IPS-15b (cell line): Measurements from ENCODE around the gene PDIA5.

ENCODE experiments used
- H3K27me3 ChIP-seq: one replicate; pipeline ENCODE4 v1.6.1; 2013; ENCODE audit warnings: low read length; ENCODE audit not compliant: control insufficient read depth, insufficient read depth
- H3K36me3 ChIP-seq: one replicate; pipeline ENCODE4 v1.6.1; 2013; ENCODE audit warnings: low read length; ENCODE audit not compliant: control insufficient read depth, insufficient read depth
- H3K4me1 ChIP-seq: one replicate; pipeline ENCODE4 v1.6.1; 2013; ENCODE audit warnings: mild to moderate bottlenecking, low read length; ENCODE audit not compliant: control insufficient read depth, insufficient read depth
- H3K4me3 ChIP-seq: one replicate; pipeline ENCODE4 v1.5.1; 2013; ENCODE audit warnings: low read depth, low read length
- H3K9ac ChIP-seq: one replicate; pipeline ENCODE4 v1.6.1; 2013; ENCODE audit warnings: low read depth, mild to moderate bottlenecking, low read length
- H3K9me3 ChIP-seq: one replicate; pipeline ENCODE4 v1.6.1; 2013; ENCODE audit warnings: mild to moderate bottlenecking, low read length; ENCODE audit not compliant: control insufficient read depth, insufficient read depth

The PDIA5 gene

GRCh38 chr3:123044981-123045763 lies 21.7 kb upstream of the PDIA5 start:
- H3K4me1 ChIP-seq = peaks cover 4% of the 10 kb centered on the region
- peaks cover 2% of the 10 kb centered on the region for H3K27me3 ChIP-seq
- no peaks in the 10 kb centered on the region for H3K36me3 ChIP-seq
- H3K9ac ChIP-seq = no peak overlapping the region
- no peaks in the 10 kb centered on the region for H3K9me3 ChIP-seq
- no peak overlapping the region for H3K4me3 ChIP-seq

GRCh38 chr3:123046262-123047061 lies 20.4 kb upstream of the PDIA5 start:
- H3K36me3 ChIP-seq = no peaks in the 10 kb centered on the region
- peaks cover 4% of the 10 kb centered on the region for H3K4me1 ChIP-seq
- H3K9ac ChIP-seq = no peak overlapping the region
- H3K4me3 ChIP-seq = no peak overlapping the region
- no peaks in the 10 kb centered on the region for H3K9me3 ChIP-seq
- peaks cover 2% of the 10 kb centered on the region for H3K27me3 ChIP-seq

GRCh38 chr3:123047062-123047319 lies 19.8 kb upstream of the PDIA5 start:
- Histone ChIP-seq H3K36me3 (no peaks in the 10 kb centered on the region), H3K4me3 (no peak overlapping the region), H3K9me3 (no peaks in the 10 kb centered on the region), H3K9ac (no peak overlapping the region), H3K4me1 (peaks cover 4% of the 10 kb centered on the region), H3K27me3 (peaks cover 2% of the 10 kb centered on the region)

GRCh38 chr3:123048480-123049237 lies 18.2 kb upstream of the PDIA5 start:
- H3K4me1 ChIP-seq = peaks cover 4% of the 10 kb centered on the region
- peaks cover 2% of the 10 kb centered on the region for H3K27me3 ChIP-seq
- no peaks in the 10 kb centered on the region for H3K9me3 ChIP-seq
- H3K36me3 ChIP-seq = no peaks in the 10 kb centered on the region
- H3K9ac ChIP-seq = no peak overlapping the region
- no peak overlapping the region for H3K4me3 ChIP-seq

GRCh38 chr3:123050666-123051065 lies 16.2 kb upstream of the PDIA5 start:
- Histone ChIP-seq H3K9ac (no peak overlapping the region), H3K9me3 (no peaks in the 10 kb centered on the region), H3K4me1 (no peaks in the 10 kb centered on the region), H3K27me3 (no peaks in the 10 kb centered on the region), H3K4me3 (no peak overlapping the region), H3K36me3 (no peaks in the 10 kb centered on the region)

GRCh38 chr3:123053107-123053506 lies 13.7 kb upstream of the PDIA5 start:
- Histone ChIP-seq H3K9me3 (no peaks in the 10 kb centered on the region), H3K4me3 (no peak overlapping the region), H3K27me3 (no peaks in the 10 kb centered on the region), H3K4me1 (no peaks in the 10 kb centered on the region), H3K9ac (no peak overlapping the region), H3K36me3 (no peaks in the 10 kb centered on the region)

GRCh38 chr3:123054109-123054778 lies 12.6 kb upstream of the PDIA5 start:
- H3K9me3 ChIP-seq = no peaks in the 10 kb centered on the region
- H3K9ac ChIP-seq = no peak overlapping the region
- H3K4me3 ChIP-seq = no peak overlapping the region
- H3K4me1 ChIP-seq = no peaks in the 10 kb centered on the region
- H3K36me3 ChIP-seq = no peaks in the 10 kb centered on the region
- H3K27me3 ChIP-seq = no peaks in the 10 kb centered on the region

GRCh38 chr3:123054931-123055330 lies 11.9 kb upstream of the PDIA5 start:
- no peaks in the 10 kb centered on the region for H3K9me3 ChIP-seq
- no peaks in the 10 kb centered on the region for H3K36me3 ChIP-seq
- no peaks in the 10 kb centered on the region for H3K27me3 ChIP-seq
- no peak overlapping the region for H3K9ac ChIP-seq
- H3K4me1 ChIP-seq = no peaks in the 10 kb centered on the region
- no peak overlapping the region for H3K4me3 ChIP-seq

GRCh38 chr3:123055352-123055751 lies 11.5 kb upstream of the PDIA5 start:
- Histone ChIP-seq H3K9me3 (no peaks in the 10 kb centered on the region), H3K4me1 (no peaks in the 10 kb centered on the region), H3K36me3 (no peaks in the 10 kb centered on the region), H3K4me3 (no peak overlapping the region), H3K27me3 (no peaks in the 10 kb centered on the region), H3K9ac (no peak overlapping the region)

- peaks cover 4% of the 10 kb centered on the region for H3K27me3 ChIP-seq
- H3K4me3 ChIP-seq = no peak overlapping the region
- H3K36me3 ChIP-seq = no peaks in the 10 kb centered on the region
- H3K9me3 ChIP-seq = no peaks in the 10 kb centered on the region
- H3K4me1 ChIP-seq = no peaks in the 10 kb centered on the region
- H3K9ac ChIP-seq = no peak overlapping the region
Measured at GRCh38 chr3:123058505-123058904, 8.3 kb upstream of the PDIA5 start.

GRCh38 chr3:123060054-123060453 lies 6.8 kb upstream of the PDIA5 start:
- no peak overlapping the region for H3K4me3 ChIP-seq
- H3K9ac ChIP-seq = no peak overlapping the region
- no peaks in the 10 kb centered on the region for H3K36me3 ChIP-seq
- no peaks in the 10 kb centered on the region for H3K9me3 ChIP-seq
- no peaks in the 10 kb centered on the region for H3K4me1 ChIP-seq
- H3K27me3 ChIP-seq = peaks cover 5% of the 10 kb centered on the region
